Measurements from ENCODE around the gene TRPM2. TPM values are rescaled to one million over a fixed set of nuclear protein-coding genes. Genes with fewer than 3 reads are reported as not detected.
A peak's percentile ranks its signal among the peaks of the same experiment; 100 is the strongest.

The TRPM2 gene
- total RNA-seq, 1 experiment from 2014 or later, result 28.1 TPM

DNA sequence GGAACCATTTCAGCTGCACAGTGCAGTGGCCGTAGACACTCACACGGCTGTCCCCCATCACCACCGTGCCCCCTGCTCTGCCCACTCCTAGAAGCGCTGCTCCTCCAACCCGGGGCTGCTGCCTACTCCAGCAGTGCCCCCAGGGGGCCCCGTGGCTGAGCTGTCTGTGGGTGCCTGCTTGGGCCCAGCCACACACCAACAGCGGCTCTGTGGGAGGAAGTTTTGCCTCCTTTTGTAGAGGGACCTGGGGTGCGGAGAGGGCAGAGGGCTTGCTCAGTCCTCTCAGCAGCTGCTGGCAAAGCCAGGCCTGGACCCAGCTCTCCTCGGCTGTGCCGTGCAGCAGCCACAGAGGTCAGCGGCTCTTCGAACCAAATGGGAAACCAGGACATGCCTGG lies 90.5 kb downstream of the TRPM2 start:
- Histone ChIP-seq H3K27ac (ENCODE audit: low read depth, low read length) (peak overlapping the region; percentile 61), H3K9me3 (ENCODE audit: control insufficient read depth in 1 of 2, insufficient read depth in 1 of 2, low read depth in 1 of 2, low read length in 2 of 2) (no peaks in the 10 kb centered on the region), H4K20me1 (ENCODE audit: insufficient read depth) (no peaks in the 10 kb centered on the region), H3K4me1 (ENCODE audit: control insufficient read depth in 1 of 2, insufficient read depth in 2 of 2, low read length in 2 of 2) (peaks cover 5 to 13% of the 10 kb centered on the region in 2 experiments; a peak in 3 of 4 replicates), H3K27me3 (ENCODE audit: insufficient read depth, low read length) (peaks cover 6% of the 10 kb centered on the region; the same call in 1 of the 2 replicates), H3K4me2 (ENCODE audit: low read length) (peak overlapping the region; percentile 75), H2AFZ (ENCODE audit: low read depth, low read length, poor library complexity, severe bottlenecking) (no peak overlapping the region), H3K79me2 (ENCODE audit: insufficient read depth, low read length) (no peaks in the 10 kb centered on the region), H3K9me2 (ENCODE audit: insufficient read depth) (no peaks in the 10 kb centered on the region), H3K4me3 (replicated peaks in 1 of 2; ENCODE audit: low read depth in 1 of 2, low read length in 2 of 2) (no peak overlapping the region), H3K36me3 (ENCODE audit: control insufficient read depth in 1 of 2, insufficient read depth in 2 of 2, low read length in 2 of 2) (peaks cover 0 to 6% of the 10 kb centered on the region in 2 experiments; a peak in 1 of 4 replicates), H3K9ac (ENCODE audit: low read length) (no peak overlapping the region)
- TF ChIP-seq, protein P1, sequence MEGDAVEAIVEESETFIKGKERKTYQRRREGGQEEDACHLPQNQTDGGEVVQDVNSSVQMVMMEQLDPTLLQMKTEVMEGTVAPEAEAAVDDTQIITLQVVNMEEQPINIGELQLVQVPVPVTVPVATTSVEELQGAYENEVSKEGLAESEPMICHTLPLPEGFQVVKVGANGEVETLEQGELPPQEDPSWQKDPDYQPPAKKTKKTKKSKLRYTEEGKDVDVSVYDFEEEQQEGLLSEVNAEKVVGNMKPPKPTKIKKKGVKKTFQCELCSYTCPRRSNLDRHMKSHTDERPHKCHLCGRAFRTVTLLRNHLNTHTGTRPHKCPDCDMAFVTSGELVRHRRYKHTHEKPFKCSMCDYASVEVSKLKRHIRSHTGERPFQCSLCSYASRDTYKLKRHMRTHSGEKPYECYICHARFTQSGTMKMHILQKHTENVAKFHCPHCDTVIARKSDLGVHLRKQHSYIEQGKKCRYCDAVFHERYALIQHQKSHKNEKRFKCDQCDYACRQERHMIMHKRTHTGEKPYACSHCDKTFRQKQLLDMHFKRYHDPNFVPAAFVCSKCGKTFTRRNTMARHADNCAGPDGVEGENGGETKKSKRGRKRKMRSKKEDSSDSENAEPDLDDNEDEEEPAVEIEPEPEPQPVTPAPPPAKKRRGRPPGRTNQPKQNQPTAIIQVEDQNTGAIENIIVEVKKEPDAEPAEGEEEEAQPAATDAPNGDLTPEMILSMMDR (IDR thresholded peaks at IDR 0.05 in 2 of 3, conservative IDR thresholded peaks at IDR 0.05 in 1 of 3; ENCODE audit: borderline replicate concordance in 1 of 3, insufficient read depth in 1 of 3, low read depth in 2 of 3, low read length in 2 of 3), result peak in 1 of 3 experiments; percentile 34; a peak in 3 of 6 replicates
- no peak for TF ChIP-seq POLR2A (IDR thresholded peaks at IDR 0.05; ENCODE audit: borderline replicate concordance, extremely low read depth, insufficient read depth, insufficient read length)
- no peak for DNase-seq (ENCODE audit: low read depth, low spot score)
- CTCF ChIA-PET, result interaction anchor here (1.1 to 1.8 kb wide), 2 partner anchors 13 to 141 kb away, joined by 3 to 5 read pairs; no protein-coding TSS in a partner anchor
- ATAC-seq, result peak; percentile 52
- no TSS peak for BruUV-seq (replicated peaks)
- intact Hi-C loops (cut with micrococcal nuclease), result no loop called here
- POLR2A ChIA-PET, result no interaction called here
- RAD21 ChIA-PET (ENCODE audit: low non-redundant PET in 1 of 2, low total read pairs in 2 of 2, uncharacterized antibody in 2 of 2, unreplicated experiment in 2 of 2), result no interaction called here

DNA sequence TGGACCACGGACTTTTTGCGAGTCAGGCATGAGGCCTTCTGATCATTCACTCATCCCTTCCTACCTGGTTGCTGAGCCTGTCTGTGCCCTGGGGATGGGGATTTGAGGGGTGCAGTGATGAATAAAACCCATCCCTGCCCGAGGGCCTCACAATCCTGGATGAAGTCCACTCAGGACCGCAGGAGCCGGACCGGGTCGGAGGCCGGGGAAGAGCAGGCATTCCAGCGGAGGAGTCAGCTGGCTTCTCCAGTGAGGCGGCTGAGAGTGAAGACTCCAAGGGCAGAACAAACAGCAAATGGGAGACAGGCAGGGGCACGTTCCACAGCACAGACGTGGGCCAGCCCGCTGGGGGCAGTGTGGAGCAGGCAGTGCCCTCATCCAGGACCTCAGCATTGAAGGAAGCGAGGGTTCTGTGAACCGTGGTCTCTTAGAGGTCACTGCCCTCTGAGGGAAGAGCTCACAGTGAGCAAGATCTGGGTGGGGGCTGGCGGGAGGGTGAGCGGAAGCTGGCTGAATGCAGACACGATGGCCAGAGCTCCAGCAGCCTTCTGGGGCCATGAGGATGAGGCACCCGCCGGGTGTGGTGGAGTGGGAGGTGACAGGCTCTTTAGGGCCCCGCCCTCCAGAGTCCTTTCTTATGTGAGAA lies 91.0 kb downstream of the TRPM2 start:
- H4K20me1 ChIP-seq (ENCODE audit: insufficient read depth), result no peaks in the 10 kb centered on the region
- ChIA-PET RAD21 (ENCODE audit: low non-redundant PET in 1 of 2, low total read pairs in 2 of 2, uncharacterized antibody in 2 of 2, unreplicated experiment in 2 of 2) (no interaction called here), CTCF (interaction anchor here (0.7 to 1.8 kb wide), 6 partner anchors 11 to 141 kb away, joined by 3 to 5 read pairs (median 3); no protein-coding TSS in a partner anchor), POLR2A (no interaction called here)
- H3K4me3 ChIP-seq (replicated peaks in 1 of 2; ENCODE audit: low read depth in 1 of 2, low read length in 2 of 2), result peak overlapping the region; percentile 20 to 40; a peak in 3 of 4 replicates
- intact Hi-C loops (cut with micrococcal nuclease), result no loop called here
- no peaks in the 10 kb centered on the region for H3K9me3 ChIP-seq (ENCODE audit: control insufficient read depth in 1 of 2, insufficient read depth in 1 of 2, low read depth in 1 of 2, low read length in 2 of 2)
- TF ChIP-seq, protein P1 (IDR thresholded peaks at IDR 0.05 in 2 of 3, conservative IDR thresholded peaks at IDR 0.05 in 1 of 3; ENCODE audit: borderline replicate concordance in 1 of 3, insufficient read depth in 1 of 3, low read depth in 2 of 3, low read length in 2 of 3), result peak; percentile 50 to 93 (median 89)
- TF ChIP-seq SIN3A (IDR thresholded peaks at IDR 0.05; ENCODE audit: low read depth), result no peak
- peak; percentile 45; the same call in 1 of the 2 replicates for TF ChIP-seq RAD21 (IDR thresholded peaks at IDR 0.05; ENCODE audit: low read depth)
- TF ChIP-seq, protein P2, sequence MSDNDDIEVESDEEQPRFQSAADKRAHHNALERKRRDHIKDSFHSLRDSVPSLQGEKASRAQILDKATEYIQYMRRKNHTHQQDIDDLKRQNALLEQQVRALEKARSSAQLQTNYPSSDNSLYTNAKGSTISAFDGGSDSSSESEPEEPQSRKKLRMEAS (IDR thresholded peaks at IDR 0.05), result no peak; the same call in 1 of the 2 replicates
- no peak for TF ChIP-seq JUND (IDR thresholded peaks at IDR 0.05)
- 0 out of 2 replicates have a peak, but pooled peaks have one; percentile 15 for TF ChIP-seq CBX3 (IDR thresholded peaks at IDR 0.05; ENCODE audit: low read depth)
- H3K4me2 ChIP-seq (ENCODE audit: low read length), result peak overlapping the region; percentile 75
- peaks cover 11% of the 10 kb centered on the region; the same call in 1 of the 2 replicates for H3K27me3 ChIP-seq (ENCODE audit: insufficient read depth, low read length)
- no peak overlapping the region for H3K9ac ChIP-seq (ENCODE audit: low read length)
- no peaks in the 10 kb centered on the region for H3K79me2 ChIP-seq (ENCODE audit: insufficient read depth, low read length)
- peak; percentile 36 for DNase-seq (ENCODE audit: low read depth, low spot score)
- peak overlapping the region; percentile 61 for H3K27ac ChIP-seq (ENCODE audit: low read depth, low read length)
- peaks cover 5 to 13% of the 10 kb centered on the region in 2 experiments; a peak in 3 of 4 replicates for H3K4me1 ChIP-seq (ENCODE audit: control insufficient read depth in 1 of 2, insufficient read depth in 2 of 2, low read length in 2 of 2)
- no TSS peak for BruUV-seq (replicated peaks)
- peaks cover 0 to 6% of the 10 kb centered on the region in 2 experiments; a peak in 1 of 4 replicates for H3K36me3 ChIP-seq (ENCODE audit: control insufficient read depth in 1 of 2, insufficient read depth in 2 of 2, low read length in 2 of 2)
- H2AFZ ChIP-seq (ENCODE audit: low read depth, low read length, poor library complexity, severe bottlenecking), result no peak overlapping the region
- ATAC-seq, result peak; percentile 96
- H3K9me2 ChIP-seq (ENCODE audit: insufficient read depth), result no peaks in the 10 kb centered on the region
